ENCODE results near the gene ATP6V1F. TPM values are rescaled to one million over a fixed set of nuclear protein-coding genes. Genes with fewer than 3 reads are reported as not detected.

Gene ATP6V1F
- total RNA-seq, 2 experiments from 2014 or later: 49.6 to 54.3 TPM

GRCh38 chr7:128909625-128910568, 47.2 kb downstream of the ATP6V1F start:
- TF ChIP-seq CTCF (IDR thresholded peaks at IDR 0.05): no peak
- intact Hi-C loops (cut with DNase I, micrococcal nuclease): no loop called here
- peaks cover 29 to 33% of the 10 kb centered on the region in 2 experiments for H3K27me3 ChIP-seq (ENCODE audit: control insufficient read depth in 1 of 2, insufficient read depth in 2 of 2, low read length in 2 of 2)
- H3K36me3 ChIP-seq (ENCODE audit: insufficient read depth, low read length): no peaks in the 10 kb centered on the region
- no peak overlapping the region for H3K27ac ChIP-seq (ENCODE audit: low read depth in 1 of 2, low read length in 2 of 2)
- H3K4me1 Mint-ChIP-seq (ENCODE audit: low read depth): peaks cover 6% of the 10 kb centered on the region
- H3K4me1 ChIP-seq (ENCODE audit: insufficient read depth, low read length): peaks cover 7% of the 10 kb centered on the region
- ATAC-seq (ENCODE audit: poor library complexity) (no peak), DNase-seq (no peak)
- H3K27ac Mint-ChIP-seq: no peak overlapping the region
- no peaks in the 10 kb centered on the region for H3K36me3 Mint-ChIP-seq (ENCODE audit: low read depth)
- peaks cover 72% of the 10 kb centered on the region for H3K27me3 Mint-ChIP-seq
- peaks cover 0 to 4% of the 10 kb centered on the region in 2 experiments for H3K9me3 ChIP-seq (ENCODE audit: control insufficient read depth in 1 of 2, insufficient read depth in 1 of 2, low read length in 2 of 2)
- no peak overlapping the region for H3K4me3 ChIP-seq (ENCODE audit: low read length)
- no peak overlapping the region for H3K4me3 Mint-ChIP-seq
- H3K9me3 Mint-ChIP-seq: no peaks in the 10 kb centered on the region
- ChIA-PET POLR2A (no interaction called here), CTCF (no interaction called here)

GRCh38 chr7:128910569-128910945, 47.9 kb downstream of the ATP6V1F start, which contains the start of gene KCP:
Gene KCP (minus strand): TSS chr7:128910709. CDS start chr7:128910676, 33 bp downstream.
- no peaks in the 10 kb centered on the region for H3K36me3 Mint-ChIP-seq (ENCODE audit: low read depth)
- no peaks in the 10 kb centered on the region for H3K9me3 Mint-ChIP-seq
- H3K27ac Mint-ChIP-seq: no peak within 1 kb of the TSS
- ATAC-seq (ENCODE audit: poor library complexity) (no peak), DNase-seq (no peak)
- no peak within 1 kb of the TSS for H3K4me3 Mint-ChIP-seq
- Histone ChIP-seq H3K36me3 (ENCODE audit: insufficient read depth, low read length) (no peaks in the 10 kb centered on the region), H3K4me1 (ENCODE audit: insufficient read depth, low read length) (peaks cover 12% of the 10 kb centered on the region), H3K27me3 (ENCODE audit: control insufficient read depth in 1 of 2, insufficient read depth in 2 of 2, low read length in 2 of 2) (peaks cover 33 to 37% of the 10 kb centered on the region in 2 experiments), H3K27ac (ENCODE audit: low read depth in 1 of 2, low read length in 2 of 2) (no peak within 1 kb of the TSS), H3K4me3 (ENCODE audit: low read length) (no peak within 1 kb of the TSS), H3K9me3 (ENCODE audit: control insufficient read depth in 1 of 2, insufficient read depth in 1 of 2, low read length in 2 of 2) (peaks cover 0 to 4% of the 10 kb centered on the region in 2 experiments)
- intact Hi-C loops (cut with DNase I, micrococcal nuclease): no loop called here
- peaks cover 6% of the 10 kb centered on the region for H3K4me1 Mint-ChIP-seq (ENCODE audit: low read depth)
- H3K27me3 Mint-ChIP-seq: peaks cover 71% of the 10 kb centered on the region
- ChIA-PET CTCF (no interaction called here), POLR2A (no interaction called here)
- no peak for TF ChIP-seq CTCF (IDR thresholded peaks at IDR 0.05)

- no peaks in the 10 kb centered on the region for H3K9me3 Mint-ChIP-seq
- H3K9me3 ChIP-seq (ENCODE audit: control insufficient read depth in 1 of 2, insufficient read depth in 1 of 2, low read length in 2 of 2): peaks cover 0 to 8% of the 10 kb centered on the region in 2 experiments
- no peak for TF ChIP-seq CTCF (IDR thresholded peaks at IDR 0.05)
- ChIA-PET CTCF (no interaction called here), POLR2A (no interaction called here)
- ATAC-seq (ENCODE audit: poor library complexity) (no peak), DNase-seq (no peak)
- intact Hi-C loops (cut with DNase I, micrococcal nuclease): no loop called here
- peaks cover 13% of the 10 kb centered on the region for H3K4me1 ChIP-seq (ENCODE audit: insufficient read depth, low read length)
- peaks cover 37 to 41% of the 10 kb centered on the region in 2 experiments for H3K27me3 ChIP-seq (ENCODE audit: control insufficient read depth in 1 of 2, insufficient read depth in 2 of 2, low read length in 2 of 2)
- no peak overlapping the region for H3K27ac ChIP-seq (ENCODE audit: low read depth in 1 of 2, low read length in 2 of 2)
- peaks cover 6% of the 10 kb centered on the region for H3K4me1 Mint-ChIP-seq (ENCODE audit: low read depth)
- peaks cover 69% of the 10 kb centered on the region for H3K27me3 Mint-ChIP-seq
- H3K36me3 Mint-ChIP-seq (ENCODE audit: low read depth): no peaks in the 10 kb centered on the region
- no peak overlapping the region for H3K27ac Mint-ChIP-seq
- H3K4me3 ChIP-seq (ENCODE audit: low read length): no peak overlapping the region
- H3K36me3 ChIP-seq (ENCODE audit: insufficient read depth, low read length): no peaks in the 10 kb centered on the region
- no peak overlapping the region for H3K4me3 Mint-ChIP-seq
Observed at GRCh38 chr7:128911423-128912031, 48.9 kb downstream of the ATP6V1F start.
